ENCODE results near the gene SCP2.

SCP2 gene

GRCh38 chr1:53025769-53026112 is 98.7 kb downstream of the SCP2 start:
- no peak overlapping the region for H3K4me3 ChIP-seq (ENCODE audit: low read depth in 1 of 2, low read length in 2 of 2)
- DNase-seq (no peak), ATAC-seq (ENCODE audit: insufficient read depth, low read depth) (no peak)
- no peak overlapping the region for H3K27ac ChIP-seq (ENCODE audit: low read length)
- H3K9me3 ChIP-seq (ENCODE audit: insufficient read depth, low read length, severe bottlenecking) = no peaks in the 10 kb centered on the region
- H2AFZ ChIP-seq (ENCODE audit: low read depth, low read length) = no peak overlapping the region
- no peaks in the 10 kb centered on the region for H3K27me3 ChIP-seq (ENCODE audit: insufficient read depth, low read length, poor library complexity)
- peaks cover 3% of the 10 kb centered on the region; the same call in 1 of the 2 replicates for H4K20me1 ChIP-seq (ENCODE audit: insufficient read depth, low read length)
- no peak for TF ChIP-seq EZH2 (IDR thresholded peaks at IDR 0.05; ENCODE audit: borderline replicate concordance, low read depth, low read length, severe bottlenecking)
- H3K9ac ChIP-seq (ENCODE audit: low read depth, low read length) = no peak overlapping the region
- H3K4me2 ChIP-seq (ENCODE audit: insufficient read depth, low read length) = no peak overlapping the region
- no peaks in the 10 kb centered on the region for H3K4me1 ChIP-seq (ENCODE audit: insufficient read depth, low read length)
- H3K79me2 ChIP-seq (ENCODE audit: insufficient read depth, low read length) = peaks cover 25% of the 10 kb centered on the region
- H3K36me3 ChIP-seq (ENCODE audit: insufficient read depth, low read length) = peaks cover 15% of the 10 kb centered on the region

GRCh38 chr1:53026254-53026653 is 99.2 kb downstream of the SCP2 start:
- TF ChIP-seq EZH2 (IDR thresholded peaks at IDR 0.05; ENCODE audit: borderline replicate concordance, low read depth, low read length, severe bottlenecking) (no peak), CTCF (IDR thresholded peaks at IDR 0.05; ENCODE audit: borderline replicate concordance, extremely low read depth, low read length, poor library complexity, severe bottlenecking) (no peak)
- Histone ChIP-seq H3K4me2 (ENCODE audit: insufficient read depth, low read length) (no peak overlapping the region), H3K79me2 (ENCODE audit: insufficient read depth, low read length) (peaks cover 24% of the 10 kb centered on the region), H3K36me3 (ENCODE audit: insufficient read depth, low read length) (peaks cover 15% of the 10 kb centered on the region), H2AFZ (ENCODE audit: low read depth, low read length) (no peak overlapping the region), H3K9ac (ENCODE audit: low read depth, low read length) (no peak overlapping the region), H4K20me1 (ENCODE audit: insufficient read depth, low read length) (peaks cover 3% of the 10 kb centered on the region; the same call in 1 of the 2 replicates), H3K27ac (ENCODE audit: low read length) (no peak overlapping the region), H3K9me3 (ENCODE audit: insufficient read depth, low read length, severe bottlenecking) (no peaks in the 10 kb centered on the region), H3K4me1 (ENCODE audit: insufficient read depth, low read length) (no peaks in the 10 kb centered on the region), H3K27me3 (ENCODE audit: insufficient read depth, low read length, poor library complexity) (no peaks in the 10 kb centered on the region), H3K4me3 (ENCODE audit: low read depth in 1 of 2, low read length in 2 of 2) (no peak overlapping the region)
- DNase-seq = no peak
- no peak for ATAC-seq (ENCODE audit: insufficient read depth, low read depth)

- TF ChIP-seq EZH2 (IDR thresholded peaks at IDR 0.05; ENCODE audit: borderline replicate concordance, low read depth, low read length, severe bottlenecking) (no peak), CTCF (IDR thresholded peaks at IDR 0.05; ENCODE audit: borderline replicate concordance, extremely low read depth, low read length, poor library complexity, severe bottlenecking) (no peak)
- H3K36me3 ChIP-seq (ENCODE audit: insufficient read depth, low read length) = peaks cover 22% of the 10 kb centered on the region
- no peak overlapping the region for H3K4me3 ChIP-seq (ENCODE audit: low read depth in 1 of 2, low read length in 2 of 2)
- no peak overlapping the region for H2AFZ ChIP-seq (ENCODE audit: low read depth, low read length)
- H3K9ac ChIP-seq (ENCODE audit: low read depth, low read length) = no peak overlapping the region
- no peaks in the 10 kb centered on the region for H3K9me3 ChIP-seq (ENCODE audit: insufficient read depth, low read length, severe bottlenecking)
- no peak overlapping the region for H3K27ac ChIP-seq (ENCODE audit: low read length)
- H3K4me1 ChIP-seq (ENCODE audit: insufficient read depth, low read length) = no peaks in the 10 kb centered on the region
- DNase-seq (no peak), ATAC-seq (ENCODE audit: insufficient read depth, low read depth) (no peak)
- 0 out of 2 replicates have a peak, but pooled peaks cover 3% of the 10 kb centered on the region for H3K79me2 ChIP-seq (ENCODE audit: insufficient read depth, low read length)
- no peak overlapping the region for H3K4me2 ChIP-seq (ENCODE audit: insufficient read depth, low read length)
- H3K27me3 ChIP-seq (ENCODE audit: insufficient read depth, low read length, poor library complexity) = no peaks in the 10 kb centered on the region
- no peaks in the 10 kb centered on the region for H4K20me1 ChIP-seq (ENCODE audit: insufficient read depth, low read length)
Observed at GRCh38 chr1:53031732-53032131, 104.7 kb downstream of the SCP2 start.

- ATAC-seq (ENCODE audit: insufficient read depth, low read depth) (no peak), DNase-seq (no peak)
- no peaks in the 10 kb centered on the region for H3K27me3 ChIP-seq (ENCODE audit: insufficient read depth, low read length, poor library complexity)
- 0 out of 2 replicates have a peak, but pooled peaks cover 2% of the 10 kb centered on the region for H3K79me2 ChIP-seq (ENCODE audit: insufficient read depth, low read length)
- H3K4me1 ChIP-seq (ENCODE audit: insufficient read depth, low read length) = no peaks in the 10 kb centered on the region
- no peaks in the 10 kb centered on the region for H4K20me1 ChIP-seq (ENCODE audit: insufficient read depth, low read length)
- no peak overlapping the region for H3K9ac ChIP-seq (ENCODE audit: low read depth, low read length)
- no peaks in the 10 kb centered on the region for H3K9me3 ChIP-seq (ENCODE audit: insufficient read depth, low read length, severe bottlenecking)
- TF ChIP-seq CTCF (IDR thresholded peaks at IDR 0.05; ENCODE audit: borderline replicate concordance, extremely low read depth, low read length, poor library complexity, severe bottlenecking) (no peak), EZH2 (IDR thresholded peaks at IDR 0.05; ENCODE audit: borderline replicate concordance, low read depth, low read length, severe bottlenecking) (no peak)
- H2AFZ ChIP-seq (ENCODE audit: low read depth, low read length) = no peak overlapping the region
- H3K4me2 ChIP-seq (ENCODE audit: insufficient read depth, low read length) = no peak overlapping the region
- H3K27ac ChIP-seq (ENCODE audit: low read length) = no peak overlapping the region
- peaks cover 22% of the 10 kb centered on the region; the same call in 1 of the 2 replicates for H3K36me3 ChIP-seq (ENCODE audit: insufficient read depth, low read length)
- no peak overlapping the region for H3K4me3 ChIP-seq (ENCODE audit: low read depth in 1 of 2, low read length in 2 of 2)
Observed at GRCh38 chr1:53037159-53037558, 110.1 kb downstream of the SCP2 start.

All from DND-41 (cell line).